GM19239 (cell line): ENCODE measurements around the gene FSHR.
A peak's percentile ranks its signal among the peaks of the same experiment; 100 is the strongest.

Source experiments
- DNase-seq: peaks from one replicate; pipeline ENCODE4 v3.0.0; 2011; ENCODE audit warnings: low spot score; ENCODE audit not compliant: insufficient read length
- FAIRE-seq: peaks from 2 replicates; lab custom pipeline; 2011; peaks lifted over from hg19 to GRCh38; lab: Jason Lieb, UNC

The FSHR gene

GRCh38 chr2:49037197-49037596 lies 117.1 kb downstream of the FSHR start:
- FAIRE-seq = no peak
- DNase-seq = no peak

DNA sequence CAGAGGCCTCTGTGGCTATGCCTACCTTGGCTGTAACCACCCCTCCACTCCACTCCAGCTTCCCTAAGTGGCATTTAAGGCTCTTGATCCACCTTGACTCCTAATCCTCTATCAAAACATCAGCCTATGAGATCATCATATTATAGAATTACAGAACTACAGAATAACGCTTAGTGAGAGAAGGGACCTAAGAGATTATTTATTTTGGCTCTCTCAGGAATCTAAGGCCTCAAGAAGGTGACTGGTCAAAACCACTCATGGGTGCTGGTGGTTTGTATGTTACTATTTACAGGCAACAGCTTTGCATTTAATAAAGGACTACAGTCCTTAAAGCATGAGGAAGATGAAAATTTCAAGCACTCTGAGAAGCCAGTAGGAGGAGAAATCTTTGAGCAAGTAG lies 118.8 kb downstream of the FSHR start:
- FAIRE-seq (no peak), DNase-seq (no peak)

- DNase-seq (no peak), FAIRE-seq (no peak)
Measured at GRCh38 chr2:49033394-49034185, 120.7 kb downstream of the FSHR start.

DNA sequence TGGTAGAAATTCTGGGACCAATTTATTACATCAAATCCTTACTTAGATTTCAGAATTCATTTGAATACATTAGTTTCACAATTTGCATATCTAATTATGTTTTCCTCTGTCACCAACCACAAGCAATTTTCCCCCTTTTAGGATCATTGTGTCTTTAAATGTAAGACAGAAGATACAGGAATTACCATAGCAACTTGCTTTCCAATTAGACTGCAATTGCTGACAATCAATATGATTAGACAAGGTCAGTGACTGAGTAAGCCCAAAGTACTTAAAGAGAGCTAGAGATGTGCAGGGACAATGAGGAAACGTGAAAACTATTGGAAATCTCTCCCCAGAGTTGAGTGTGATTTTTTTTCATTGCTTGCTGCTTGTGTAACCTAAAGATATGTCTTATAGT lies 121.4 kb downstream of the FSHR start:
- DNase-seq (no peak), FAIRE-seq (no peak)

- FAIRE-seq = no peak
- DNase-seq = no peak
Measured at GRCh38 chr2:49032126-49032525, 122.2 kb downstream of the FSHR start.

DNA sequence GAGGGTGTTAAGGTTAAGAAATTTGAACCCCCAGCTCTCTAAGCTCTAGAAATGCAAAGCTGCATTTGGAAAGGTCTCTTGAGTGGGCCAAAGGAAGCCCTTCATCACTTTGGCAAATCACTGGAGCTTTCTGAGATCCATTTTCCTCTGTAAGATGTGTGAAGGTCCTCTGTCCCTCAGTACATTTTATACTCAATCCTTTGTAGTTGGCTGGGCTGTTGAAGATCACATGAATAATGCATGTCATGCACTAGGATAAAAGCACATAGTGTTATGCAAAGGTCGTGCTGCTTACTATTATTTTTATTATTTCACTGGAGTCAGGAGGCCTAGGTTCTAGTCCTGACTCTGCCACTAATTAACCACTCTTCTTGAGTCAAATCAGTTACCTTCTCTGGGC lies 124.9 kb downstream of the FSHR start:
- DNase-seq = no peak
- peak; percentile 48 for FAIRE-seq

- FAIRE-seq = peak; percentile 48
- DNase-seq = no peak
Measured at GRCh38 chr2:49028101-49028500, 126.2 kb downstream of the FSHR start.

- FAIRE-seq = no peak
- DNase-seq = no peak
Measured at GRCh38 chr2:49026706-49027105, 127.6 kb downstream of the FSHR start.

DNA sequence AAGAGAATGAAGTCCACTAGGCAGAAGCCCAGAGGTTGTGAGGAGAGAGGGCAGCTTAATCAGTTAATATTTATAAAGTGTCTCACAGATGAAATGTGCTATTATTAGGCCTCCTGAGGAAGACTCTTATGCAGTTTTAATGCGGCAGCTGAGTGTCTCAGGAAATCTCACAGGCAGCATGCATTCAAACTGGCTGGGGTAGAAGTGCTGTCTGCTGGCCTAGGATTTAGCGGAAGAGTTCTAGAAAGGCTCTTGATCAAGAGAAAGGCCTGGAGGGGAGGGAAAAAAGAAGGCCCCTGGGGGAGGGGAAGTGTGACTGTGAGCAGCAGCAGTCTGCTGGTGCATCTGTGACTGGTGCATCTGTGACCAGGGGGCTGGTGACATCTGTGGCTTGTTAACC lies 133.0 kb downstream of the FSHR start:
- no peak for DNase-seq
- no peak for FAIRE-seq

DNA sequence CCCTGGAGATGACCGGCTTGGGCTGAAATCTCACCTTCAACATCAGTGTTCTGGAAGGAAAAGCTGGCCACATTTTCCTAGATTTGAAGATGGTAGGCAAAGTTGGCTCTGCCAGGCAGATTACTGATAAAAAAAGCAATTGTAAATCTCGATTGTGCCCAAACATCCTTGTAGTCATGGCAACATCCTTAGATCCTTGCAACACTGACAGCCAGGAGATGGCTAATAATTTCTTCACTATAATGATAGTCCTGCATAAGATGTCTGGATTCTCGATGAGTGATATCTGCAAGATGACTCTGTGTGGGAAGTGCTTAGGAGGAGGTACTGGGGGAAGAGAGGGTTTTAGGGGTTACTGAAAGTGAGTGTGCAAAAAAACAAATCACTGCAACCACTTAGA lies 149.1 kb downstream of the FSHR start:
- no peak for DNase-seq
- no peak for FAIRE-seq

GRCh38 chr2:49004036-49004626 lies 150.2 kb downstream of the FSHR start:
- DNase-seq = no peak
- FAIRE-seq = peak; percentile 89

GRCh38 chr2:49003201-49003600 lies 151.1 kb downstream of the FSHR start:
- DNase-seq = no peak
- peak; percentile 11 for FAIRE-seq

- no peak for FAIRE-seq
- DNase-seq = no peak
Measured at GRCh38 chr2:49002750-49003149, 151.6 kb downstream of the FSHR start.

DNA sequence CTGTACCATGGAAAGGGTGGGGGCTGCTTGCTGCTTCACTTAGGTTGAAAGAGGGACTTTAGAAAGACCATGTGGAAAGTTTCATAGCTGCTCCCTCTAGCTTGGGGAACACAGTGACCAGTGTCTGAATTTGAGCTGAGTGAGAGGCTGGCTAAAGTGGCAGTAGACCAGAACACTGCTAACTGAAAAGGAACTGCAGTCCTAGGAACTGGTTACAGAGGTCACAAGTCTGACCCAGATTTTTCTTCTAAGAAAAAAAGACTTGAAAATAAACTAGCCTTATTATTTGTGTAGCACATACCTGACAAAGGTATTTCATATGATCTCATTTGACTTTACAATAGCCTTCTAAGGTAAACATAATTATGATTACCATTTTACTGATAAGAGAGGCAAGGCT lies 153.6 kb downstream of the FSHR start:
- no peak for FAIRE-seq

GRCh38 chr2:48998449-48998848 lies 155.9 kb downstream of the FSHR start:
- FAIRE-seq = no peak
- DNase-seq = no peak

More for the DNA sequence above, 153.6 kb downstream of the FSHR start:
- no peak for DNase-seq

DNA sequence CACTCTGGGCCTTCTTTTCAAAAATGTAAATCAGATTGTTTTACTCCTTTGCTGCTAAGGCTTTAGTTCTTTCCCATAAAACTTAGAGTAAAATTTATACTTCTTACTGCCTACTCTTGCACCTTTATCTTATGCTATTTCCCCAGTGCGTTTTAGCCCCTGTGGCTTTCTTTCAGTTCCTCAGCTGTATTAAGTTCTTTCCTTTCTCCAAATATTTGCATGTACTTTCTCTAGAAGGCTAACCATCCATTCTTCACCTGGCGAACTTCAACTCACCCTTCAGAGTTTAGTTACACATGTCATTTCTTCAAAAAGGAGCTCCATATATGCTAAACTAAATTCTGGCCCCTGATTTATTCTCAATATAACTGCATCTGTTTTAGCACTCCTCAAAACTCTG lies 160.7 kb downstream of the FSHR start:
- no peak for DNase-seq
- peak; percentile 64 for FAIRE-seq

- FAIRE-seq (peak; percentile 85), DNase-seq (no peak)
Measured at GRCh38 chr2:48991415-48992131, 162.7 kb downstream of the FSHR start.

DNA sequence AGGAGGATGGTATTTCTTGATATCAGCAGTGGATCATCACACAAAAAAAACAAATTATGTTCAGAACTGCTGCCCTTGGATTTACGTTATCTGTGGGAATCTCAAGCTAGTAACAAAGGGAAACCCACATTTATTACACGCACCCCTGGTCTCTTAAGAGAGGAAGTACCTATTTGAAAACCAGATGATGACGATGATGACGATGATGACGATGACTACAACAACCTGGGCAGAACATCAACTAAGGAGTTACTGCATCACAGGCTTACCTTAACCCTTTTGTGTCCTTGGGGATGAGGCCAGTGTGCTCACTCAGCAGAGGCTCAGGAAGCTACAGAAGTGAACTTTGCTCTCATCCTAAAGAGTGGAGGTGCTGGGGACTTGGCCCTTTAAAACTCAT lies 169.4 kb downstream of the FSHR start:
- DNase-seq = no peak
- peak; percentile 52 for FAIRE-seq

- no peak for DNase-seq
- no peak for FAIRE-seq
Measured at GRCh38 chr2:48983551-48983950, 170.8 kb downstream of the FSHR start.

GRCh38 chr2:48982887-48983435 lies 171.4 kb downstream of the FSHR start:
- DNase-seq = no peak
- no peak for FAIRE-seq

GRCh38 chr2:48980846-48981245 lies 173.5 kb downstream of the FSHR start:
- DNase-seq (no peak), FAIRE-seq (no peak)
